Astrocyte (in vitro differentiated cells and primary cell): Measurements from ENCODE around the gene SNX24.

Source experiments
- EZH2 ChIP-seq: IDR thresholded peaks from 2 replicates; pipeline ENCODE4 v1.6.1; 2012; ENCODE audit warnings: mild to moderate bottlenecking, low read length, inconsistent platforms; ENCODE audit not compliant: insufficient read depth
- TF ChIP-seq, protein P1 (sequence below): IDR thresholded peaks from 2 replicates; pipeline ENCODE4 v1.5.1; 2011; ENCODE audit warnings: low read depth, mild to moderate bottlenecking, inconsistent platforms, low read length, moderate library complexity; ENCODE audit not compliant: insufficient read depth

DNA sequence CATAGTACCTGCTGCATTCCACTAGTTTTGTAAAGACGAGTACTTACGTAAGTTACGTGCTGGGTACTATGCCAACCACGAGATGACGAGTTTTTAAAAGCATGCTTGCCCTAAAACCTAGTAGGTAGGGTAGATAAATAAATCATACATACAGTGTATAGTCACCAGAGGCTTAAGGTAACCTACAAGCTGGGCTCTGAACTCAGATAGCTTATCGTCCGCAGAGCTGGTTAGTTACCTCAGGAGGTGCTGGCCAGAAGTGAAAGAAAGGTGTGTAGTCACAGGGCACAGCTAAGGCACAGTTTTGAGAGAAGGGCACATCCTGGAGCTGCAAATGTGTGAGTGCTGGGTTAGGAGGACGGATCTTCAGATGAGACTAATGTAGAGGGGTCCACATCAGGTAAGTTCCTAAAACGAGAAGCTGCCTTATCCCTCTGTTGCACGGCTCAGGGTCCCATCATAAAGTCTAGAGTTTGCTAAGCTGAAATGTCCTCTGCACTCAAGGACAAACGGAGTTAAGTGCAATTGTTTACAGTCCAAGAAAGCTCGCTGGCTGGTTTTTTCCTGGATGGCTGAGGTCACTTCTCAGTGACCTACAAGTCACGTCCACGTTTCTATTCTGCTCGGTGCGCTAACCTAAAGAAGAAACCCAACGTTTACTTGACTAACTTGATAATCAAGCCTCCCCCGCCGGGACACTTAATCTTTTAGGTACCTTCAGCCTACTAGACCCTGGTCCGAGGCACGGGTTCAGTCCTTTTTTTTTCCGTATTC lies 1.1 kb upstream of the SNX24 start:
- TF ChIP-seq, protein P1, sequence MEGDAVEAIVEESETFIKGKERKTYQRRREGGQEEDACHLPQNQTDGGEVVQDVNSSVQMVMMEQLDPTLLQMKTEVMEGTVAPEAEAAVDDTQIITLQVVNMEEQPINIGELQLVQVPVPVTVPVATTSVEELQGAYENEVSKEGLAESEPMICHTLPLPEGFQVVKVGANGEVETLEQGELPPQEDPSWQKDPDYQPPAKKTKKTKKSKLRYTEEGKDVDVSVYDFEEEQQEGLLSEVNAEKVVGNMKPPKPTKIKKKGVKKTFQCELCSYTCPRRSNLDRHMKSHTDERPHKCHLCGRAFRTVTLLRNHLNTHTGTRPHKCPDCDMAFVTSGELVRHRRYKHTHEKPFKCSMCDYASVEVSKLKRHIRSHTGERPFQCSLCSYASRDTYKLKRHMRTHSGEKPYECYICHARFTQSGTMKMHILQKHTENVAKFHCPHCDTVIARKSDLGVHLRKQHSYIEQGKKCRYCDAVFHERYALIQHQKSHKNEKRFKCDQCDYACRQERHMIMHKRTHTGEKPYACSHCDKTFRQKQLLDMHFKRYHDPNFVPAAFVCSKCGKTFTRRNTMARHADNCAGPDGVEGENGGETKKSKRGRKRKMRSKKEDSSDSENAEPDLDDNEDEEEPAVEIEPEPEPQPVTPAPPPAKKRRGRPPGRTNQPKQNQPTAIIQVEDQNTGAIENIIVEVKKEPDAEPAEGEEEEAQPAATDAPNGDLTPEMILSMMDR = no peak
- TF ChIP-seq EZH2 = no peak
